ENCODE results near the gene TTLL7. TPM values are rescaled to one million over a fixed set of nuclear protein-coding genes. Genes with fewer than 3 reads are reported as not detected.
"Not testable (repeated sequence)": the region's sequence is repeated elsewhere in the genome, so short reads cannot be mapped to it uniquely, and the experiment has no call there.

TTLL7 gene
- total RNA-seq, 1 experiment from 2014 or later = 6.6 TPM

- Mint-ChIP-seq H3K27ac (no peak overlapping the region), H3K4me1 (no peaks in the 10 kb centered on the region), H3K27me3 (ENCODE audit: low read depth) (no peaks in the 10 kb centered on the region), H3K9me3 (peaks cover 0 to 2% of the 10 kb centered on the region in 2 experiments; a peak in 1 of 5 replicates), H3K4me3 (no peak overlapping the region), H3K36me3 (ENCODE audit: insufficient read depth in 1 of 3, low read depth in 3 of 3) (peaks cover 0 to 9% (median 0%) of the 10 kb centered on the region in 3 experiments; a peak in 4 of 7 replicates)
- H3K23me2 ChIP-seq (ENCODE audit: insufficient read length, low read depth, low read length, poor library complexity, severe bottlenecking) = no peaks in the 10 kb centered on the region
- DNase-seq = no peak
- no peaks in the 10 kb centered on the region for H3K4me1 ChIP-seq (ENCODE audit: insufficient read depth, low read length)
- H4K20me1 ChIP-seq (ENCODE audit: control insufficient read depth, insufficient read depth, insufficient read length) = no peaks in the 10 kb centered on the region
- H4K91ac ChIP-seq (ENCODE audit: insufficient read length, low read depth, low read length) = no peak overlapping the region
- no peak overlapping the region for H2AK5ac ChIP-seq (ENCODE audit: insufficient read length, low read length)
- no peak overlapping the region for H2BK120ac ChIP-seq (ENCODE audit: low read depth, low read length, poor library complexity, severe bottlenecking)
- H3K79me1 ChIP-seq (ENCODE audit: insufficient read depth, low read depth, low read length, poor library complexity, severe bottlenecking) = no peaks in the 10 kb centered on the region
- no peak overlapping the region for H2AFZ ChIP-seq (ENCODE audit: low read length)
- H3K4ac ChIP-seq (ENCODE audit: low read depth, low read length) = no peak overlapping the region
- no peak overlapping the region for H4K8ac ChIP-seq (replicated peaks; ENCODE audit: insufficient read length, low read depth, low read length)
- no peak overlapping the region for H2BK5ac ChIP-seq (ENCODE audit: insufficient read length, low read length)
- H3K23ac ChIP-seq (ENCODE audit: insufficient read length, low read depth, low read length) = no peak overlapping the region
- H2BK12ac ChIP-seq (ENCODE audit: insufficient read length, low read depth, low read length) = no peak overlapping the region
- no peak overlapping the region for H3T11ph ChIP-seq (ENCODE audit: low read length)
- no peak for TF ChIP-seq CTCF (conservative IDR thresholded peaks at IDR 0.05)
- H3K56ac ChIP-seq (ENCODE audit: insufficient read length, low read depth, low read length) = no peak overlapping the region
- no peak overlapping the region for H3K18ac ChIP-seq (ENCODE audit: insufficient read length, low read depth, low read length)
- no CpG with 5 or more reads among the region's 1 CpG for WGBS (ENCODE audit: extremely low coverage, insufficient read length, low lambda C conversion rate)
- no peak overlapping the region for H4K5ac ChIP-seq (ENCODE audit: insufficient read length, low read depth, low read length)
- H2BK20ac ChIP-seq (ENCODE audit: low read depth, low read length, poor library complexity, severe bottlenecking) = no peak overlapping the region
- H2BK15ac ChIP-seq (ENCODE audit: low read depth, low read length) = no peak overlapping the region
- H3K9me3 ChIP-seq (ENCODE audit: control insufficient read depth, low read depth, low read length) = no peaks in the 10 kb centered on the region
- no peaks in the 10 kb centered on the region for H3K79me2 ChIP-seq (ENCODE audit: insufficient read depth, low read length)
- H3K27me3 ChIP-seq (ENCODE audit: insufficient read depth, low read length) = no peaks in the 10 kb centered on the region
- no peak overlapping the region for H3K4me2 ChIP-seq (ENCODE audit: insufficient read depth, insufficient read length, low read length)
- H3K9ac ChIP-seq (ENCODE audit: extremely low read depth, insufficient read length, low read length) = no peak overlapping the region
- no peak overlapping the region for H3K27ac ChIP-seq (ENCODE audit: insufficient read length, low read depth, low read length)
- no peak overlapping the region for H3K14ac ChIP-seq (ENCODE audit: insufficient read depth, low read length)
These were observed 81.0 kb downstream of the TTLL7 start for GRCh38 chr1:83917959-83918358.

GRCh38 chr1:83916094-83916493 is 82.8 kb downstream of the TTLL7 start:
- not testable (repeated sequence) for H3K27me3 ChIP-seq (ENCODE audit: insufficient read depth, low read length); H3K4me2 ChIP-seq (ENCODE audit: insufficient read depth, insufficient read length, low read length); H4K20me1 ChIP-seq (ENCODE audit: control insufficient read depth, insufficient read depth, insufficient read length); H3K14ac ChIP-seq (ENCODE audit: insufficient read depth, low read length); H4K5ac ChIP-seq (ENCODE audit: insufficient read length, low read depth, low read length); H3K79me1 ChIP-seq (ENCODE audit: insufficient read depth, low read depth, low read length, poor library complexity, severe bottlenecking); H3K4me1 ChIP-seq (ENCODE audit: insufficient read depth, low read length); H2BK120ac ChIP-seq (ENCODE audit: low read depth, low read length, poor library complexity, severe bottlenecking); H3K27ac ChIP-seq (ENCODE audit: insufficient read length, low read depth, low read length); H3T11ph ChIP-seq (ENCODE audit: low read length); H2BK15ac ChIP-seq (ENCODE audit: low read depth, low read length); DNase-seq; H2AK5ac ChIP-seq (ENCODE audit: insufficient read length, low read length); H4K8ac ChIP-seq (replicated peaks; ENCODE audit: insufficient read length, low read depth, low read length); H4K91ac ChIP-seq (ENCODE audit: insufficient read length, low read depth, low read length); H3K4ac ChIP-seq (ENCODE audit: low read depth, low read length); H3K27ac Mint-ChIP-seq; H2BK20ac ChIP-seq (ENCODE audit: low read depth, low read length, poor library complexity, severe bottlenecking); H3K79me2 ChIP-seq (ENCODE audit: insufficient read depth, low read length); H2BK5ac ChIP-seq (ENCODE audit: insufficient read length, low read length); H3K4me3 Mint-ChIP-seq; H2AFZ ChIP-seq (ENCODE audit: low read length); H3K9me3 ChIP-seq (ENCODE audit: control insufficient read depth, low read depth, low read length); H3K9ac ChIP-seq (ENCODE audit: extremely low read depth, insufficient read length, low read length); H3K4me1 Mint-ChIP-seq; H3K23ac ChIP-seq (ENCODE audit: insufficient read length, low read depth, low read length); H3K27me3 Mint-ChIP-seq (ENCODE audit: low read depth); H3K36me3 Mint-ChIP-seq (ENCODE audit: insufficient read depth in 1 of 3, low read depth in 3 of 3); H3K56ac ChIP-seq (ENCODE audit: insufficient read length, low read depth, low read length); H2BK12ac ChIP-seq (ENCODE audit: insufficient read length, low read depth, low read length); H3K23me2 ChIP-seq (ENCODE audit: insufficient read length, low read depth, low read length, poor library complexity, severe bottlenecking); H3K9me3 Mint-ChIP-seq; H3K18ac ChIP-seq (ENCODE audit: insufficient read length, low read depth, low read length)
- no CpG with 5 or more reads among the region's 1 CpG for WGBS (ENCODE audit: extremely low coverage, insufficient read length, low lambda C conversion rate)
